ENCODE data around the gene IL17RD.

GRCh38 chr3:57069503-57069902 is 95.7 kb downstream of the IL17RD start:
- TF ChIP-seq, protein P1, sequence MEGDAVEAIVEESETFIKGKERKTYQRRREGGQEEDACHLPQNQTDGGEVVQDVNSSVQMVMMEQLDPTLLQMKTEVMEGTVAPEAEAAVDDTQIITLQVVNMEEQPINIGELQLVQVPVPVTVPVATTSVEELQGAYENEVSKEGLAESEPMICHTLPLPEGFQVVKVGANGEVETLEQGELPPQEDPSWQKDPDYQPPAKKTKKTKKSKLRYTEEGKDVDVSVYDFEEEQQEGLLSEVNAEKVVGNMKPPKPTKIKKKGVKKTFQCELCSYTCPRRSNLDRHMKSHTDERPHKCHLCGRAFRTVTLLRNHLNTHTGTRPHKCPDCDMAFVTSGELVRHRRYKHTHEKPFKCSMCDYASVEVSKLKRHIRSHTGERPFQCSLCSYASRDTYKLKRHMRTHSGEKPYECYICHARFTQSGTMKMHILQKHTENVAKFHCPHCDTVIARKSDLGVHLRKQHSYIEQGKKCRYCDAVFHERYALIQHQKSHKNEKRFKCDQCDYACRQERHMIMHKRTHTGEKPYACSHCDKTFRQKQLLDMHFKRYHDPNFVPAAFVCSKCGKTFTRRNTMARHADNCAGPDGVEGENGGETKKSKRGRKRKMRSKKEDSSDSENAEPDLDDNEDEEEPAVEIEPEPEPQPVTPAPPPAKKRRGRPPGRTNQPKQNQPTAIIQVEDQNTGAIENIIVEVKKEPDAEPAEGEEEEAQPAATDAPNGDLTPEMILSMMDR (IDR thresholded peaks at IDR 0.05): no peak
- TF ChIP-seq EP300 (IDR thresholded peaks at IDR 0.05) (no peak), BHLHE40 (IDR thresholded peaks at IDR 0.05; ENCODE audit: low read depth, low read length) (no peak), HDAC2 (IDR thresholded peaks at IDR 0.05) (no peak), POLR2A (IDR thresholded peaks at IDR 0.05; ENCODE audit: low read length) (no peak), ELK1 (IDR thresholded peaks at IDR 0.05; ENCODE audit: low read depth, low read length) (no peak), TP53 (CRISPR knock-in tag; IDR thresholded peaks at IDR 0.05) (no peak)
- TF ChIP-seq, protein P2, sequence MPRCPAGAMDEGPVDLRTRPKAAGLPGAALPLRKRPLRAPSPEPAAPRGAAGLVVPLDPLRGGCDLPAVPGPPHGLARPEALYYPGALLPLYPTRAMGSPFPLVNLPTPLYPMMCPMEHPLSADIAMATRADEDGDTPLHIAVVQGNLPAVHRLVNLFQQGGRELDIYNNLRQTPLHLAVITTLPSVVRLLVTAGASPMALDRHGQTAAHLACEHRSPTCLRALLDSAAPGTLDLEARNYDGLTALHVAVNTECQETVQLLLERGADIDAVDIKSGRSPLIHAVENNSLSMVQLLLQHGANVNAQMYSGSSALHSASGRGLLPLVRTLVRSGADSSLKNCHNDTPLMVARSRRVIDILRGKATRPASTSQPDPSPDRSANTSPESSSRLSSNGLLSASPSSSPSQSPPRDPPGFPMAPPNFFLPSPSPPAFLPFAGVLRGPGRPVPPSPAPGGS (IDR thresholded peaks at IDR 0.05): no peak
- TF ChIP-seq, protein P3, sequence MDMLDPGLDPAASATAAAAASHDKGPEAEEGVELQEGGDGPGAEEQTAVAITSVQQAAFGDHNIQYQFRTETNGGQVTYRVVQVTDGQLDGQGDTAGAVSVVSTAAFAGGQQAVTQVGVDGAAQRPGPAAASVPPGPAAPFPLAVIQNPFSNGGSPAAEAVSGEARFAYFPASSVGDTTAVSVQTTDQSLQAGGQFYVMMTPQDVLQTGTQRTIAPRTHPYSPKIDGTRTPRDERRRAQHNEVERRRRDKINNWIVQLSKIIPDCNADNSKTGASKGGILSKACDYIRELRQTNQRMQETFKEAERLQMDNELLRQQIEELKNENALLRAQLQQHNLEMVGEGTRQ (IDR thresholded peaks at IDR 0.05): no peak
